K562 (cell line): Measurements from ENCODE around the gene DPM2. TPM values are rescaled to one million over a fixed set of nuclear protein-coding genes. Genes with fewer than 3 reads are reported as not detected.

ENCODE experiments used
- CTBP1 ChIP-seq: fragments of 450-650 bp; IDR thresholded peaks from 2 replicates; pipeline ENCODE4 v1.6.1; 2016; ENCODE audit warnings: borderline replicate concordance
- JUNB ChIP-seq: fragments of 450-650 bp; formaldehyde crosslinking; conservative IDR thresholded peaks from 2 replicates; pipeline ENCODE4 v1.4.0; 2020; ENCODE audit warnings: mild to moderate bottlenecking
- LEF1 ChIP-seq: fragments of 450-650 bp; IDR thresholded peaks from 2 replicates; pipeline ENCODE4 v1.6.1; 2016; ENCODE audit warnings: mild to moderate bottlenecking
- PATZ1 ChIP-seq: fragments of 250-450 bp; sonication (Bioruptor Pico); IDR thresholded peaks from 2 replicates; pipeline ENCODE4 v1.5.0; 2020; ENCODE audit warnings: mild to moderate bottlenecking, borderline replicate concordance
- PKNOX1 ChIP-seq: fragments of 450-650 bp; IDR thresholded peaks from 2 replicates; pipeline ENCODE4 v1.6.1; 2016
- REST ChIP-seq, 2 experiments: fragments of 450-650 bp; formaldehyde crosslinking in 1 of 2; IDR thresholded peaks; 2 replicates each; pipeline versions ENCODE4 v1.4.0 to v1.6.1; 2014 to 2020; ENCODE audit warnings: mild to moderate bottlenecking in 2 of 2, borderline replicate concordance in 1 of 2, low read depth in 1 of 2
- SMAD4 ChIP-seq: fragments of 250-450 bp; sonication (Bioruptor Pico); conservative IDR thresholded peaks from 2 replicates; pipeline ENCODE4 v1.8.0; 2021; ENCODE audit warnings: inconsistent platforms, mild to moderate bottlenecking, moderate library complexity
- SMC3 ChIP-seq: conservative IDR thresholded peaks from 2 replicates; pipeline ENCODE4 v1.6.1; 2011; ENCODE audit warnings: low read depth, low read length, improper control_type of control experiment; ENCODE audit not compliant: insufficient read depth
- SRSF9 ChIP-seq: fragments of 200-400 bp; formaldehyde crosslinking; IDR thresholded peaks from 2 replicates; pipeline ENCODE4 v1.6.1; 2017; ENCODE audit warnings: low read depth, low read length, borderline replicate concordance
- TSC22D4 ChIP-seq: fragments of 450-650 bp; IDR thresholded peaks from 2 replicates; pipeline ENCODE4 v1.6.1; 2016; ENCODE audit warnings: missing genetic modification characterization, missing biosample characterization, control low read depth
- ZNF354B ChIP-seq: fragments of 250-450 bp; sonication (Bioruptor Pico); IDR thresholded peaks from 2 replicates; pipeline ENCODE4 v1.4.0; 2020
- ZNF717 ChIP-seq: fragments of 250-450 bp; sonication (Bioruptor Pico); IDR thresholded peaks from 2 replicates; pipeline ENCODE4 v1.5.0; 2021
- polyA plus RNA-seq, 8 experiments: library from polyadenylated mRNA; depleted of rRNA in 4 of 8; stranded (reverse) in 5 of 8; unstranded in 3 of 8; fragments of >200 nt; fragmentation: Nextera tagmentation in 2 of 8; fragmentation: Illumina TruSeq in 1 of 8; extraction: Ambion mirVana in 2 of 8; extraction: Trizol in 1 of 8; gene quantifications; 2 replicates each; pipeline versions ENCODE4 v1.2.1 to v1.2.3, GENCODE V29; 2011 to 2014; ENCODE audit warnings: inconsistent platforms in 1 of 8, missing spikeins in 1 of 8
- total RNA-seq, 7 experiments: library from RNA; depleted of rRNA in 6 of 7; stranded (reverse); fragments of >200 nt in 6 of 7; fragmentation: Illumina TruSeq in 2 of 7; extraction: Trizol in 2 of 7; gene quantifications; 2 replicates each; pipeline versions ENCODE4 v1.2.1 to v1.2.3, GENCODE V29; 2011 to 2021; ENCODE audit warnings: low replicate concordance in 1 of 7
- TF ChIP-seq, protein P1 (sequence below): sonication (generic); formaldehyde crosslinking; IDR thresholded peaks from 2 replicates; pipeline ENCODE4 v1.8.1; 2023; ENCODE audit warnings: mild to moderate bottlenecking, missing genetic modification reagents

Gene DPM2
- total and polyA plus RNA-seq, 9 of the 15 experiments (the other 6 are each of a cell fraction or from before 2014, with no cell fraction given) = 43.5 to 126 (median 71.1) TPM

- TF ChIP-seq REST (IDR thresholded peaks at IDR 0.05; ENCODE audit: borderline replicate concordance) (peak; percentile 72), REST (CRISPR knock-in tag; IDR thresholded peaks at IDR 0.05; ENCODE audit: low read depth) (no peak), LEF1 (0 out of 2 replicates have a peak, but pooled peaks have one; percentile 21), ZNF354B (CRISPR knock-in tag) (no peak), TSC22D4 (tag) (no peak), SRSF9 (no peak), CTBP1 (peak; percentile 93), ZNF717 (no peak), PKNOX1 (peak; percentile 62), PATZ1 (CRISPR knock-in tag) (no peak), SMAD4 (CRISPR knock-in tag) (0 out of 2 replicates have a peak, but pooled peaks have one; percentile 17), SMC3 (peak; percentile 66), JUNB (CRISPR knock-in tag) (peak; percentile 73)
- TF ChIP-seq, protein P1, sequence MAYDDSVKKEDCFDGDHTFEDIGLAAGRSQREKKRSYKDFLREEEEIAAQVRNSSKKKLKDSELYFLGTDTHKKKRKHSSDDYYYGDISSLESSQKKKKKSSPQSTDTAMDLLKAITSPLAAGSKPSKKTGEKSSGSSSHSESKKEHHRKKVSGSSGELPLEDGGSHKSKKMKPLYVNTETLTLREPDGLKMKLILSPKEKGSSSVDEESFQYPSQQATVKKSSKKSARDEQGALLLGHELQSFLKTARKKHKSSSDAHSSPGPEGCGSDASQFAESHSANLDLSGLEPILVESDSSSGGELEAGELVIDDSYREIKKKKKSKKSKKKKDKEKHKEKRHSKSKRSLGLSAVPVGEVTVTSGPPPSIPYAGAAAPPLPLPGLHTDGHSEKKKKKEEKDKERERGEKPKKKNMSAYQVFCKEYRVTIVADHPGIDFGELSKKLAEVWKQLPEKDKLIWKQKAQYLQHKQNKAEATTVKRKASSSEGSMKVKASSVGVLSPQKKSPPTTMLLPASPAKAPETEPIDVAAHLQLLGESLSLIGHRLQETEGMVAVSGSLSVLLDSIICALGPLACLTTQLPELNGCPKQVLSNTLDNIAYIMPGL (CRISPR knock-in tag) = no peak
Observed at GRCh38 chr9:127955294-127956015, 17.8 kb upstream of the DPM2 start (continued).
